HepG2 (cell line): ENCODE measurements around the gene CSNK1D. TPM values are rescaled to one million over a fixed set of nuclear protein-coding genes. Genes with fewer than 3 reads are reported as not detected.
A peak's percentile ranks its signal among the peaks of the same experiment; 100 is the strongest.

Experiments
- ATAC-seq: fragments of 200-7000 bp; cut with Tn5 transposase; 3 replicates; pipeline ENCODE4 v1.9.1; 2020; ENCODE audit warnings: mild to moderate bottlenecking, moderate library complexity
- BruUV-seq: library from RNA; stranded (reverse); fragments of 400-500 nt; replicated peaks from 2 replicates; lab custom pipeline; 2021; lab: Mats Ljungman, UMichigan
- CTCF ChIA-PET: fragments of 300-600 bp; formaldehyde crosslinking; extraction: SDS; loops from one replicate; lab custom pipeline; 2021; ENCODE audit warnings: low total read pairs, inconsistent platforms, low intra/inter-chr PET ratio; lab: Yijun Ruan, JAX
- POLR2A ChIA-PET: fragments of 350-600 bp; sonication (Branson Sonifier 250); formaldehyde crosslinking; loops from one replicate; lab custom pipeline; 2020; ENCODE audit warnings: antibody characterized with exemption, inconsistent platforms; lab: Yijun Ruan, JAX
- DNase-seq: peaks from one replicate; pipeline ENCODE4 v3.0.0-alpha.2; 2015; ENCODE audit warnings: low spot score
- FAIRE-seq: peaks from 3 replicates; lab custom pipeline; 2011; peaks lifted over from hg19 to GRCh38; lab: Jason Lieb, UNC
- H2AFZ ChIP-seq: one replicate; pipeline ENCODE4 v1.6.1; 2011; ENCODE audit warnings: low read length, inconsistent platforms
- H3K27ac ChIP-seq: fragments of 300-600 bp; 3 replicates; pipeline ENCODE4 v1.8.0; 2011; ENCODE audit warnings: mixed run types, mild to moderate bottlenecking, mixed read lengths, low read length, inconsistent platforms; ENCODE audit not compliant: insufficient read depth; ENCODE audit errors: extremely low read length
- H3K27me3 ChIP-seq, 2 experiments: fragments of 200-600 bp in 1 of 2; 2 replicates in 1 of 2; 3 replicates in 1 of 2; pipeline versions ENCODE4 v1.6.0 to v1.8.0; 2011; ENCODE audit warnings: low read length in 2 of 2, mild to moderate bottlenecking in 2 of 2, moderate library complexity in 2 of 2, inconsistent platforms in 1 of 2; ENCODE audit not compliant: insufficient read depth in 2 of 2, control insufficient read depth in 1 of 2
- H3K36me3 ChIP-seq, 2 experiments: fragments of 200-600 bp in 1 of 2; replicated peaks in 1 of 2; 2 replicates in 1 of 2; 3 replicates in 1 of 2; pipeline versions ENCODE4 v1.5.1 to v1.8.0; 2011; ENCODE audit warnings: low read length in 2 of 2, inconsistent platforms in 1 of 2; ENCODE audit not compliant: insufficient read depth in 2 of 2, control insufficient read depth in 1 of 2
- H3K4me1 ChIP-seq: 2 replicates; pipeline ENCODE4 v1.5.1; 2012; ENCODE audit warnings: low read length, inconsistent platforms; ENCODE audit not compliant: insufficient read depth
- H3K4me2 ChIP-seq: 2 replicates; pipeline ENCODE4 v1.6.0; 2011; ENCODE audit warnings: low read depth, low read length, inconsistent platforms
- H3K4me3 ChIP-seq, 3 experiments: fragments of 200-600 bp in 1 of 3; sonication (generic), shearing (Covaris generic) in 1 of 3; replicated peaks in 1 of 3; 2 replicates each; pipeline ENCODE4 v1.5.1; 2011 to 2016; ENCODE audit warnings: low read length in 3 of 3, inconsistent platforms in 2 of 3, low read depth in 2 of 3, mild to moderate bottlenecking in 2 of 3, control low read depth in 1 of 3, mixed read lengths in 1 of 3; ENCODE audit not compliant: insufficient read depth in 1 of 3
- H3K79me2 ChIP-seq: one replicate; pipeline ENCODE4 v1.6.1; 2011; ENCODE audit warnings: low read length, inconsistent platforms; ENCODE audit not compliant: insufficient read depth
- H3K9ac ChIP-seq: 2 replicates; pipeline ENCODE4 v1.6.0; 2011; ENCODE audit warnings: mild to moderate bottlenecking, low read depth, low read length, inconsistent platforms; ENCODE audit not compliant: insufficient read depth
- H3K9me3 ChIP-seq: 2 replicates; pipeline ENCODE4 v1.5.1; 2012; ENCODE audit warnings: mild to moderate bottlenecking, low read length
- H4K20me1 ChIP-seq: 2 replicates; pipeline ENCODE4 v1.6.0; 2011; ENCODE audit warnings: inconsistent platforms, mild to moderate bottlenecking, low read length, moderate library complexity; ENCODE audit not compliant: insufficient read depth
- AGO2 ChIP-seq: fragments of 200-400 bp; formaldehyde crosslinking; optimal IDR thresholded peaks from 2 replicates; pipeline ENCODE3; 2017; ENCODE audit warnings: mild to moderate bottlenecking, low read depth, low read length, moderate library complexity
- BHLHE40 ChIP-seq: IDR thresholded peaks from 2 replicates; pipeline ENCODE4 v1.6.1; 2011; ENCODE audit warnings: low read length, improper control_type of control experiment
- CCDC6 ChIP-seq: sonication (generic); formaldehyde crosslinking; IDR thresholded peaks from 2 replicates; pipeline ENCODE4 v1.8.1; 2022; ENCODE audit warnings: mild to moderate bottlenecking, missing genetic modification reagents, moderate library complexity
- JDP2 ChIP-seq: sonication (generic); formaldehyde crosslinking; IDR thresholded peaks from 2 replicates; pipeline ENCODE4 v1.8.1; 2022; ENCODE audit warnings: missing genetic modification reagents, borderline replicate concordance
- RBFOX2 ChIP-seq: fragments of 200-400 bp; formaldehyde crosslinking; IDR thresholded peaks from 2 replicates; pipeline ENCODE4 v1.6.1; 2017; ENCODE audit warnings: low read depth, mild to moderate bottlenecking, low read length
- SPEN ChIP-seq: sonication (generic); formaldehyde crosslinking; IDR thresholded peaks from 2 replicates; pipeline ENCODE4 v1.5.1; 2020; ENCODE audit warnings: low read depth, mild to moderate bottlenecking, missing genetic modification reagents
- SRY ChIP-seq: sonication (generic); formaldehyde crosslinking; IDR thresholded peaks from 2 replicates; pipeline ENCODE4 v1.8.0; 2022; ENCODE audit warnings: mild to moderate bottlenecking, missing genetic modification reagents
- TSC22D2 ChIP-seq: sonication (generic); formaldehyde crosslinking; IDR thresholded peaks from 2 replicates; pipeline ENCODE4 v1.5.1; 2020; ENCODE audit warnings: missing genetic modification reagents, mild to moderate bottlenecking, borderline replicate concordance
- ZIK1 ChIP-seq: sonication (generic); formaldehyde crosslinking; IDR thresholded peaks from 2 replicates; pipeline ENCODE4 v1.5.0; 2020; ENCODE audit warnings: mild to moderate bottlenecking, low read depth, missing genetic modification reagents, borderline replicate concordance
- WGBS: methylation state at CpG from one replicate; pipeline ENCODE4 v1.1.6; 2017; ENCODE audit warnings: low lambda C conversion rate; 5-methylcytosine and 5-hydroxymethylcytosine counted together
- in situ Hi-C: cut with HindIII; loops from 2 replicates; pipeline ENCODE4 v1.10.0; 2017; ENCODE audit warnings: low pct_unique_long_range_greater_than_20kb; ENCODE audit not compliant: extremely low pct_ligation_motif_present
- intact Hi-C: fragments of 100-400 bp; cut with micrococcal nuclease; formaldehyde crosslinking; loops from one replicate; pipeline ENCODE4 v1.10.0; 2022; ENCODE audit not compliant: unreplicated experiment
- polyA plus RNA-seq, 8 experiments: library from polyadenylated mRNA; depleted of rRNA in 3 of 8; stranded (reverse) in 7 of 8; unstranded in 1 of 8; fragments of >200 nt; fragmentation: Illumina TruSeq in 4 of 8; extraction: Trizol in 4 of 8; gene quantifications; 2 replicates each; pipeline versions ENCODE4 v1.2.1 to v1.2.3, GENCODE V29; 2011 to 2016; ENCODE audit warnings: low read depth in 4 of 8, missing spikeins in 1 of 8, mixed read lengths in 1 of 8; ENCODE audit not compliant: insufficient read depth in 1 of 8
- total RNA-seq, 5 experiments: library from RNA; depleted of rRNA; stranded (reverse); fragments of >200 nt; fragmentation: Illumina TruSeq; extraction: Trizol; gene quantifications; 2 replicates each; pipeline ENCODE4 v1.2.3, GENCODE V29; 2016; ENCODE audit warnings: low read depth in 1 of 5
- TF ChIP-seq, protein P1 (sequence below): sonication (generic); formaldehyde crosslinking; IDR thresholded peaks from 2 replicates; pipeline ENCODE4 v1.4.0; 2020; ENCODE audit warnings: missing genetic modification reagents, mild to moderate bottlenecking, borderline replicate concordance
- TF ChIP-seq, protein P2 (sequence below): sonication (generic); formaldehyde crosslinking; IDR thresholded peaks from 2 replicates; pipeline ENCODE4 v1.8.0; 2022; ENCODE audit warnings: missing genetic modification reagents, low read depth, mild to moderate bottlenecking, borderline replicate concordance

The CSNK1D gene
- total and polyA plus RNA-seq, 2 of the 13 experiments (the other 11 are each of a cell fraction or from before 2014, with no cell fraction given) = 31.5 to 128 TPM

DNA sequence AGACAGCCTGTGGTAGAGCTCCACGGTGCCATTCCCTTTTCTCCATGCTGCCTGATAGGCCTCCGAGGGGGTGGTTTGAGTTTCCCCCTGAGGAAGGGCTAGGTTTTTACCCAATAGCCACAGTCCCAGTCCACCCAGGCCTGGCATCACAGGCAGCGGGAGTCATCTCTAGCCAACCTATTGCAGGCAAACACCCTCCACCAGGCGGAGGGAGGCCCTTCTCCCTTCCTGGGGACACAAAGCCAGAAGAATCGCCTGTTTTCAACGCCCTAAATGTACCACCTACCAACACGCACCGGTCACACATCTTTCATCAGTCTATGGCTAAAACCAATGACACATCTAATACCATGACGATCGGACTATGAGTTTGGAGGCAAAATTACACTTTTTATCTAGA lies 7.4 kb downstream of the CSNK1D start (continued):
- no peak for TF ChIP-seq BHLHE40
- no peak for TF ChIP-seq CCDC6 (CRISPR knock-in tag)
- no peak for TF ChIP-seq JDP2 (CRISPR knock-in tag)
- no peak for TF ChIP-seq TSC22D2 (CRISPR knock-in tag)

DNA sequence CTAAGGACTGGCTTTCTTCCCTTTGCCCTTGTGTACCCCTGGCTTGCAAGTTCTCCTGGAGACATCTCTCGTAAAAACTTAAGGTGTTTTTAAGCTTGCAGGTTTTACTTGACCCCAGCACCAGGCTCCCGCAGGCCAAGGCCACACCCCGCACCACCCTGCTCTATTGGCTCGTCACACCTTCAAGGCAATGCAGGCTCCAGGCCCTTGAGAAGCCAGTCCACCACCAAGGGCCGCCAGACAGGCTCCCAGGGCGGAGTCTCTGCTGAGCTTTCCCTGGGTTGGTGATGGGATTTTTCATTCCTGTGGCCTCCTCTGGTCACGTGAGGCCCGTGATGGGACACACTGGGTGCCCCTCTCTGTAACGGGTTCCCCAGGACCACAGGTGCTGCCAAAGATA lies 9.9 kb downstream of the CSNK1D start:
- Histone ChIP-seq H3K27me3 (no peaks in the 10 kb centered on the region), H3K9me3 (no peaks in the 10 kb centered on the region), H3K36me3 (peaks cover 45 to 79% of the 10 kb centered on the region in 2 experiments), H3K4me2 (no peak overlapping the region), H4K20me1 (peaks cover 53% of the 10 kb centered on the region), H2AFZ (no peak overlapping the region), H3K27ac (no peak overlapping the region), H3K9ac (no peak overlapping the region), H3K79me2 (peaks cover 76% of the 10 kb centered on the region), H3K4me1 (peaks cover 30% of the 10 kb centered on the region), H3K4me3 (no peak overlapping the region)
- ChIA-PET CTCF (no interaction called here), POLR2A (interaction anchor here (8.0 kb wide), 1 partner anchor 21 kb away, joined by 65 read pairs; no protein-coding TSS in a partner anchor)
- no peak for DNase-seq
- 98% methylated on average over 9 of the region's 9 CpGs for WGBS
- in situ Hi-C loops (no loop called here), intact Hi-C loops (no loop called here)
- no peak for ATAC-seq
- no peak for TF ChIP-seq ZIK1 (CRISPR knock-in tag)
- no peak for TF ChIP-seq SPEN (CRISPR knock-in tag)
- no peak for TF ChIP-seq SRY (CRISPR knock-in tag)
- TF ChIP-seq, protein P1, sequence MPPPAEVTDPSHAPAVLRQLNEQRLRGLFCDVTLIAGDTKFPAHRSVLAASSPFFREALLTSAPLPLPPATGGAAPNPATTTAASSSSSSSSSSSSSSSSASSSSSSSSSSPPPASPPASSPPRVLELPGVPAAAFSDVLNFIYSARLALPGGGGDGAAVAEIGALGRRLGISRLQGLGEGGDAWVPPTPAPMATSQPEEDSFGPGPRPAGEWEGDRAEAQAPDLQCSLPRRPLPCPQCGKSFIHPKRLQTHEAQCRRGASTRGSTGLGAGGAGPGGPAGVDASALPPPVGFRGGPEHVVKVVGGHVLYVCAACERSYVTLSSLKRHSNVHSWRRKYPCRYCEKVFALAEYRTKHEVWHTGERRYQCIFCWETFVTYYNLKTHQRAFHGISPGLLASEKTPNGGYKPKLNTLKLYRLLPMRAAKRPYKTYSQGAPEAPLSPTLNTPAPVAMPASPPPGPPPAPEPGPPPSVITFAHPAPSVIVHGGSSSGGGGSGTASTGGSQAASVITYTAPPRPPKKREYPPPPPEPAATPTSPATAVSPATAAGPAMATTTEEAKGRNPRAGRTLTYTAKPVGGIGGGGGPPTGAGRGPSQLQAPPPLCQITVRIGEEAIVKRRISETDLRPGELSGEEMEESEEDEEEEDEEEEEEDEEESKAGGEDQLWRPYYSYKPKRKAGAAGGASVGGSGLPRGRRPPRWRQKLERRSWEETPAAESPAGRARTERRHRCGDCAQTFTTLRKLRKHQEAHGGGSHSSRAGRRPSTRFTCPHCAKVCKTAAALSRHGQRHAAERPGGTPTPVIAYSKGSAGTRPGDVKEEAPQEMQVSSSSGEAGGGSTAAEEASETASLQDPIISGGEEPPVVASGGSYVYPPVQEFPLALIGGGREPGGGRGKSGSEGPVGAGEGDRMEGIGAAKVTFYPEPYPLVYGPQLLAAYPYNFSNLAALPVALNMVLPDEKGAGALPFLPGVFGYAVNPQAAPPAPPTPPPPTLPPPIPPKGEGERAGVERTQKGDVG = no peak
- TF ChIP-seq RBFOX2 = peak; percentile 54; the same call in 1 of the 2 replicates
- TF ChIP-seq AGO2 = peak; percentile 50
- TF ChIP-seq, protein P2, sequence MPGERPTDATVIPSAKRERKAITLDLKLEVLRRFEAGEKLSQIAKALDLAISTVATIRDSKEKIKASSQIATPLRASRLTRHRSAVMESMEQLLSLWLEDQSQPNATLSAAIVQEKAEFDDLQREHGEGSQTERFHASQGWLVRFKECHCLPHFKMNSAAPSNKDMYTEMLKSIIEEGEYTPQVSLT (CRISPR knock-in tag) = no peak
- no peak for FAIRE-seq
- BruUV-seq = no TSS peak
